A673 (cell line): ENCODE results near the gene HGF.

Experiments used
- EZH2 ChIP-seq: fragments of 200-600 bp; sonication (generic); IDR thresholded peaks from 2 replicates; pipeline ENCODE4 v1.6.1; 2017; ENCODE audit warnings: borderline replicate concordance, low read depth, mild to moderate bottlenecking, mixed read lengths, antibody characterized with exemption, low read length; ENCODE audit not compliant: poor library complexity, severe bottlenecking
- TF ChIP-seq, protein P1 (sequence below): fragments of 300-800, 200-600 bp; sonication (generic); conservative IDR thresholded peaks from 2 replicates; pipeline ENCODE4 v1.5.1; 2017; ENCODE audit warnings: low read depth, mild to moderate bottlenecking, antibody characterized with exemption, low read length, moderate library complexity, mixed read lengths

DNA sequence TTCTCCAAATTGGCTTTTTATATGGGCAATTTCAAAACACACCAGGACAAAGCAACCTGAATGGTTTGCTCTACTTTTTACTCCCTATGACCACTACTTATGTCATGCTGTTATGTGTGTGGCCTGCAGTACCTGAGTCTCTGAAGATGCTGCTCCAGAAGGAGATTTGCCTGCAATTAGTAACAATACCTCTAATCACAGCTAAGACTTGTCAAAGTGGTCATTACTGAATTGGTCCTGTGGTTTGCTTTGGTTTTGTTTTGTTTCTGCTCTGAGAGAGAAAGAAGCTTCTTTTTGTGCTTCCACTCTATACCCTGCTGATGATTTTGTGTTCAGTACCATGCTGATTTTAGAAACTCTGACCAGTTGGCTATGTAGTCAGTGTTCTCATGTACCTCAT lies 25.5 kb downstream of the HGF start:
- TF ChIP-seq, protein P1, sequence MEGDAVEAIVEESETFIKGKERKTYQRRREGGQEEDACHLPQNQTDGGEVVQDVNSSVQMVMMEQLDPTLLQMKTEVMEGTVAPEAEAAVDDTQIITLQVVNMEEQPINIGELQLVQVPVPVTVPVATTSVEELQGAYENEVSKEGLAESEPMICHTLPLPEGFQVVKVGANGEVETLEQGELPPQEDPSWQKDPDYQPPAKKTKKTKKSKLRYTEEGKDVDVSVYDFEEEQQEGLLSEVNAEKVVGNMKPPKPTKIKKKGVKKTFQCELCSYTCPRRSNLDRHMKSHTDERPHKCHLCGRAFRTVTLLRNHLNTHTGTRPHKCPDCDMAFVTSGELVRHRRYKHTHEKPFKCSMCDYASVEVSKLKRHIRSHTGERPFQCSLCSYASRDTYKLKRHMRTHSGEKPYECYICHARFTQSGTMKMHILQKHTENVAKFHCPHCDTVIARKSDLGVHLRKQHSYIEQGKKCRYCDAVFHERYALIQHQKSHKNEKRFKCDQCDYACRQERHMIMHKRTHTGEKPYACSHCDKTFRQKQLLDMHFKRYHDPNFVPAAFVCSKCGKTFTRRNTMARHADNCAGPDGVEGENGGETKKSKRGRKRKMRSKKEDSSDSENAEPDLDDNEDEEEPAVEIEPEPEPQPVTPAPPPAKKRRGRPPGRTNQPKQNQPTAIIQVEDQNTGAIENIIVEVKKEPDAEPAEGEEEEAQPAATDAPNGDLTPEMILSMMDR, result no peak
- no peak for TF ChIP-seq EZH2
